ENCODE measurements around the gene HBS1L. TPM values are rescaled to one million over a fixed set of nuclear protein-coding genes. Genes with fewer than 3 reads are reported as not detected.

HBS1L gene
- total and polyA plus RNA-seq, 2 of the 4 experiments (the other 2 are of a cell fraction), result 45.1 to 120 TPM

GRCh38 chr6:135030532-135031178 is 24.0 kb downstream of the HBS1L start:
- DNase-seq (peak; percentile 69), ATAC-seq (ENCODE audit: low read depth) (no peak)
- no CpG with 5 or more reads among the region's 5 CpGs for WGBS, 2 experiments (ENCODE audit: extremely low coverage in 2 of 2, insufficient read length in 1 of 2)
- no peak overlapping the region for H2AK9ac ChIP-seq (replicated peaks; ENCODE audit: low read depth, low read length, poor library complexity)
- H3K27ac ChIP-seq (ENCODE audit: insufficient read depth, low read length), result no peak overlapping the region
- peaks cover 7% of the 10 kb centered on the region for H3K36me3 ChIP-seq (ENCODE audit: control insufficient read depth, insufficient read depth, low read length)
- no peak overlapping the region for H4K8ac ChIP-seq (ENCODE audit: low read depth in 2 of 2, low read length in 2 of 2)
- no peaks in the 10 kb centered on the region for H3K4me1 ChIP-seq (ENCODE audit: control insufficient read depth, insufficient read depth, low read length)
- no peak overlapping the region for H3K18ac ChIP-seq (ENCODE audit: low read depth, low read length)
- no peak overlapping the region for H2AK5ac ChIP-seq (ENCODE audit: low read depth, low read length)
- H3K79me1 ChIP-seq (ENCODE audit: low read depth in 1 of 2, low read length in 2 of 2), result peaks cover 17 to 26% of the 10 kb centered on the region in 2 experiments
- no peak overlapping the region for H2AFZ ChIP-seq (replicated peaks; ENCODE audit: low read length, poor library complexity)
- no TSS peak for BruUV-seq (replicated peaks)
- no peaks in the 10 kb centered on the region for H3K9me3 ChIP-seq (ENCODE audit: control insufficient read depth, insufficient read depth, low read length)
- no peak overlapping the region for H3K4ac ChIP-seq (ENCODE audit: low read depth, low read length)
- H3K4me2 ChIP-seq (ENCODE audit: low read depth, low read length), result no peak overlapping the region
- no peaks in the 10 kb centered on the region for H3K9me1 ChIP-seq (ENCODE audit: insufficient read depth, low read length)
- no peak overlapping the region for H3K56ac ChIP-seq (ENCODE audit: extremely low read depth, insufficient read depth, low read length)
- in situ Hi-C loops (cut with MboI; ENCODE audit: low sequenced_read_pairs) (no loop called here), intact Hi-C loops (cut with micrococcal nuclease) (no loop called here), dilution Hi-C loops (cut with HindIII; ENCODE audit: low sequenced_read_pairs, unreplicated experiment) (no loop called here)
- no peak overlapping the region for H2BK120ac ChIP-seq (ENCODE audit: low read depth, low read length)
- H3K23ac ChIP-seq (ENCODE audit: low read depth, low read length), result no peak overlapping the region
- POLR2A ChIA-PET (ENCODE audit: unreplicated experiment), result no interaction called here
- no peak overlapping the region for H3K4me3 ChIP-seq (ENCODE audit: insufficient read depth, low read depth, low read length)
- no peak overlapping the region for H2BK5ac ChIP-seq (ENCODE audit: low read depth, low read length, poor library complexity, severe bottlenecking)
- H3K27me3 ChIP-seq (ENCODE audit: control insufficient read depth, insufficient read depth, low read length), result no peaks in the 10 kb centered on the region
- no peak overlapping the region for H2BK20ac ChIP-seq (ENCODE audit: low read depth, low read length)
- H4K5ac ChIP-seq (ENCODE audit: low read depth, low read length), result no peak overlapping the region
- CTCF ChIA-PET, result no interaction called here
- no peak overlapping the region for H4K91ac ChIP-seq (ENCODE audit: insufficient read depth, low read depth, low read length)
- H3K9ac ChIP-seq (ENCODE audit: low read depth, low read length), result no peak overlapping the region
- TF ChIP-seq CEBPB (IDR thresholded peaks at IDR 0.05; ENCODE audit: low read depth, low read length), result peak; percentile 48; the same call in 1 of the 2 replicates
- no peak for TF ChIP-seq FOS (IDR thresholded peaks at IDR 0.05; ENCODE audit: low read depth, low read length)
- TF ChIP-seq BHLHE40 (IDR thresholded peaks at IDR 0.05; ENCODE audit: low read depth, low read length), result no peak
- TF ChIP-seq MAFK (IDR thresholded peaks at IDR 0.05; ENCODE audit: low read depth, low read length), result no peak
- no peak for TF ChIP-seq ELK1 (IDR thresholded peaks at IDR 0.05; ENCODE audit: borderline replicate concordance, low read depth, low read length)
- no peak for TF ChIP-seq NFE2L2 (IDR thresholded peaks at IDR 0.05; ENCODE audit: low read depth, low read length)
- H3K14ac ChIP-seq (replicated peaks; ENCODE audit: low read depth, low read length), result no peak overlapping the region
- no peak overlapping the region for H2BK15ac ChIP-seq (ENCODE audit: low read depth, low read length)
- peaks cover 4% of the 10 kb centered on the region; the same call in 1 of the 2 replicates for H4K20me1 ChIP-seq (ENCODE audit: insufficient read depth, low read length)

Data from IMR-90 (cell line).